H9 (cell line): ENCODE data around the gene CFAP54. TPM values are rescaled to one million over a fixed set of nuclear protein-coding genes. Genes with fewer than 3 reads are reported as not detected.

ENCODE experiments used
- DNase-seq: peaks from one replicate; pipeline ENCODE4 v3.0.0-alpha.2; 2017
- H2AFZ ChIP-seq: one replicate; pipeline ENCODE4 v1.6.1; 2013; ENCODE audit warnings: mild to moderate bottlenecking, low read length, control low read depth, moderate library complexity
- H2AK5ac ChIP-seq: 2 replicates; pipeline ENCODE4 v1.6.1; 2013; ENCODE audit warnings: low read length, control low read depth, mixed read lengths; ENCODE audit not compliant: insufficient read length
- H2BK120ac ChIP-seq: one replicate; pipeline ENCODE4 v1.6.1; 2013; ENCODE audit warnings: low read depth, mild to moderate bottlenecking, low read length, control low read depth, inconsistent platforms; ENCODE audit not compliant: poor library complexity, severe bottlenecking
- H2BK12ac ChIP-seq: 2 replicates; pipeline ENCODE4 v1.6.1; 2013; ENCODE audit warnings: low read length, control low read depth, mixed read lengths, low read depth; ENCODE audit not compliant: insufficient read length
- H2BK15ac ChIP-seq: 2 replicates; pipeline ENCODE4 v1.6.1; 2013; ENCODE audit warnings: low read depth, low read length, control low read depth
- H2BK20ac ChIP-seq: one replicate; pipeline ENCODE4 v1.6.1; 2013; ENCODE audit warnings: low read depth, mild to moderate bottlenecking, low read length, control low read depth, inconsistent platforms; ENCODE audit not compliant: poor library complexity, severe bottlenecking
- H2BK5ac ChIP-seq: 2 replicates; pipeline ENCODE4 v1.6.1; 2013; ENCODE audit warnings: low read length, control low read depth, mixed read lengths; ENCODE audit not compliant: insufficient read length
- H3K14ac ChIP-seq: 2 replicates; pipeline ENCODE4 v1.6.1; 2013; ENCODE audit warnings: low read length, control low read depth; ENCODE audit not compliant: insufficient read depth
- H3K18ac ChIP-seq: 2 replicates; pipeline ENCODE4 v1.6.1; 2013; ENCODE audit warnings: low read depth, mild to moderate bottlenecking, mixed read lengths, low read length, control low read depth; ENCODE audit not compliant: insufficient read length
- H3K23ac ChIP-seq: 2 replicates; pipeline ENCODE4 v1.6.1; 2013; ENCODE audit warnings: low read length, control low read depth, mixed read lengths, low read depth; ENCODE audit not compliant: insufficient read length
- H3K23me2 ChIP-seq: 2 replicates; pipeline ENCODE4 v1.6.1; 2013; ENCODE audit warnings: low read depth, mild to moderate bottlenecking, mixed read lengths, low read length, control low read depth; ENCODE audit not compliant: insufficient read length, poor library complexity, severe bottlenecking
- H3K27ac ChIP-seq: 2 replicates; pipeline ENCODE4 v1.5.1; 2013; ENCODE audit warnings: low read length, control low read depth, mixed read lengths, low read depth; ENCODE audit not compliant: insufficient read length
- H3K27me3 ChIP-seq: 2 replicates; pipeline ENCODE4 v1.6.1; 2013; ENCODE audit warnings: low read length, control low read depth, inconsistent platforms; ENCODE audit not compliant: insufficient read depth
- H3K4ac ChIP-seq: 2 replicates; pipeline ENCODE4 v1.6.1; 2013; ENCODE audit warnings: low read depth, mild to moderate bottlenecking, control low read depth, inconsistent platforms, low read length, moderate library complexity
- H3K4me1 ChIP-seq: 2 replicates; pipeline ENCODE4 v1.6.1; 2013; ENCODE audit warnings: low read length, control low read depth, inconsistent platforms; ENCODE audit not compliant: insufficient read depth
- H3K4me2 ChIP-seq: 2 replicates; pipeline ENCODE4 v1.6.1; 2013; ENCODE audit warnings: low read length, control low read depth, mixed read lengths; ENCODE audit not compliant: insufficient read length, insufficient read depth
- H3K56ac ChIP-seq: 2 replicates; pipeline ENCODE4 v1.6.1; 2013; ENCODE audit warnings: low read depth, mild to moderate bottlenecking, mixed read lengths, low read length, control low read depth; ENCODE audit not compliant: insufficient read length
- H3K79me1 ChIP-seq: 2 replicates; pipeline ENCODE4 v1.6.1; 2013; ENCODE audit warnings: low read depth, mild to moderate bottlenecking, moderate library complexity, low read length, control low read depth, inconsistent platforms; ENCODE audit not compliant: insufficient read depth, poor library complexity, severe bottlenecking
- H3K79me2 ChIP-seq: 2 replicates; pipeline ENCODE4 v1.6.1; 2013; ENCODE audit warnings: low read length, control low read depth, inconsistent platforms; ENCODE audit not compliant: insufficient read depth
- H3K9ac ChIP-seq: 2 replicates; pipeline ENCODE4 v1.6.1; 2013; ENCODE audit warnings: low read length, control low read depth, mixed read lengths; ENCODE audit not compliant: insufficient read length; ENCODE audit errors: extremely low read depth
- H3K9me3 ChIP-seq: one replicate; pipeline ENCODE4 v1.6.1; 2013; ENCODE audit warnings: low read depth, low read length, inconsistent platforms; ENCODE audit not compliant: control insufficient read depth
- H3T11ph ChIP-seq: one replicate; pipeline ENCODE4 v1.6.1; 2013; ENCODE audit warnings: mild to moderate bottlenecking, low read length, control low read depth, inconsistent platforms
- H4K20me1 ChIP-seq: one replicate; pipeline ENCODE4 v1.6.1; 2013; ENCODE audit not compliant: control insufficient read depth, insufficient read length, insufficient read depth
- H4K5ac ChIP-seq: 2 replicates; pipeline ENCODE4 v1.6.1; 2013; ENCODE audit warnings: low read depth, mild to moderate bottlenecking, mixed read lengths, low read length, control low read depth; ENCODE audit not compliant: insufficient read length
- H4K8ac ChIP-seq: replicated peaks from 2 replicates; pipeline ENCODE4 v1.6.1; 2013; ENCODE audit warnings: low read length, control low read depth, mixed read lengths, low read depth; ENCODE audit not compliant: insufficient read length
- H4K91ac ChIP-seq: 2 replicates; pipeline ENCODE4 v1.6.1; 2013; ENCODE audit warnings: low read depth, mild to moderate bottlenecking, moderate library complexity, mixed read lengths, low read length, control low read depth; ENCODE audit not compliant: insufficient read length
- H3K27ac Mint-ChIP-seq, 3 experiments: 2 replicates in 2 of 3; 3 replicates in 1 of 3; pipeline ENCODE4 v1.8.0; 2020 to 2021; ENCODE audit warnings: mixed read lengths in 3 of 3, mild to moderate bottlenecking in 1 of 3, moderate library complexity in 1 of 3
- H3K27me3 Mint-ChIP-seq: 2 replicates; pipeline ENCODE4 v1.8.0; 2021; ENCODE audit warnings: low read depth, mild to moderate bottlenecking, moderate library complexity, mixed read lengths
- H3K36me3 Mint-ChIP-seq, 3 experiments: 2 replicates in 2 of 3; 3 replicates in 1 of 3; pipeline ENCODE4 v1.8.0; 2020 to 2021; ENCODE audit warnings: low read depth in 3 of 3, mixed read lengths in 3 of 3; ENCODE audit not compliant: insufficient read depth in 1 of 3
- H3K4me1 Mint-ChIP-seq, 2 experiments: 2 replicates each; pipeline ENCODE4 v1.8.0; 2020; ENCODE audit warnings: mixed read lengths in 2 of 2
- H3K4me3 Mint-ChIP-seq, 2 experiments: 2 replicates in 1 of 2; 3 replicates in 1 of 2; pipeline ENCODE4 v1.8.0; 2020 to 2021; ENCODE audit warnings: mild to moderate bottlenecking in 2 of 2, mixed read lengths in 2 of 2, moderate library complexity in 1 of 2
- H3K9me3 Mint-ChIP-seq, 2 experiments: 2 replicates in 1 of 2; 3 replicates in 1 of 2; pipeline ENCODE4 v1.8.0; 2020; ENCODE audit warnings: mild to moderate bottlenecking in 2 of 2, mixed read lengths in 2 of 2, moderate library complexity in 1 of 2
- CTCF ChIP-seq: fragments of 200-600 bp; sonication (generic); conservative IDR thresholded peaks from 3 replicates; pipeline ENCODE4 v1.8.0; 2021; ENCODE audit warnings: antibody characterized with exemption, mild to moderate bottlenecking
- WGBS: extraction: QIAGEN DNeasy Blood & Tissue Kit; methylation state at CpG from one replicate; pipeline ENCODE4 v1.1.7; 2013; ENCODE audit warnings: missing lambda C conversion rate, low lambda C conversion rate, mixed read lengths; ENCODE audit not compliant: insufficient read length; ENCODE audit errors: extremely low coverage; 5-methylcytosine and 5-hydroxymethylcytosine counted together
- total RNA-seq: library from RNA; stranded (reverse); gene quantifications from 2 replicates; pipeline ENCODE4 v1.2.1, GENCODE V29; 2021

CFAP54 gene
- total RNA-seq, 1 experiment from 2014 or later: 0.24 TPM

GRCh38 chr12:96719660-96720362 is 230.4 kb downstream of the CFAP54 start:
- no peak overlapping the region for H2BK120ac ChIP-seq
- no peaks in the 10 kb centered on the region for H3K79me2 ChIP-seq
- no peak overlapping the region for H4K8ac ChIP-seq
- H3K9me3 ChIP-seq: no peaks in the 10 kb centered on the region
- H4K5ac ChIP-seq: no peak overlapping the region
- no peaks in the 10 kb centered on the region for H4K20me1 ChIP-seq
- no peak overlapping the region for H2AK5ac ChIP-seq
- no peak for DNase-seq
- H3T11ph ChIP-seq: no peak overlapping the region
- H3K18ac ChIP-seq: no peak overlapping the region
- H3K9ac ChIP-seq: no peak overlapping the region
- H4K91ac ChIP-seq: no peak overlapping the region
- no CpG with 5 or more reads among the region's 5 CpGs for WGBS
- H2AFZ ChIP-seq: no peak overlapping the region
- Mint-ChIP-seq H3K4me1 (peaks cover 4 to 8% of the 10 kb centered on the region in 2 experiments), H3K27me3 (no peaks in the 10 kb centered on the region), H3K27ac (0 out of 7 replicates have a peak overlapping the region, but pooled peaks of 1 of the 3 experiments have one; percentile 36), H3K36me3 (no peaks in the 10 kb centered on the region), H3K9me3 (no peaks in the 10 kb centered on the region), H3K4me3 (no peak overlapping the region)
- H2BK12ac ChIP-seq: no peak overlapping the region
- no peak overlapping the region for H3K23ac ChIP-seq
- no peaks in the 10 kb centered on the region for H3K4me1 ChIP-seq
- no peaks in the 10 kb centered on the region for H3K27me3 ChIP-seq
- TF ChIP-seq CTCF: no peak
- H3K4ac ChIP-seq: no peak overlapping the region
- no peak overlapping the region for H3K14ac ChIP-seq
- no peak overlapping the region for H2BK15ac ChIP-seq
- no peak overlapping the region for H2BK5ac ChIP-seq
- no peak overlapping the region for H3K27ac ChIP-seq
- H3K56ac ChIP-seq: no peak overlapping the region
- H2BK20ac ChIP-seq: no peak overlapping the region
- H3K23me2 ChIP-seq: no peaks in the 10 kb centered on the region
- no peak overlapping the region for H3K4me2 ChIP-seq
- H3K79me1 ChIP-seq: no peaks in the 10 kb centered on the region
